Left renal pelvis (tissue), 4 donors: Measurements from ENCODE around the gene MEGF11. TPM values are rescaled to one million over a fixed set of nuclear protein-coding genes. Genes with fewer than 3 reads are reported as not detected.

Source experiments
- DNase-seq, 4 donors: peaks; one replicate each; pipeline ENCODE4 v3.0.0-alpha.2; 2013; ENCODE audit warnings: low read depth in 4 of 4, low spot score in 3 of 4
- polyA plus RNA-seq, 4 donors: library from polyadenylated mRNA; unstranded; fragments of 120-200 nt; gene quantifications; one replicate each; pipeline ENCODE4 v1.2.1, GENCODE V29; 2013; ENCODE audit not compliant: insufficient read length in 4 of 4

The MEGF11 gene
- polyA plus RNA-seq, 4 donors, result 0.44 to 3.1 (median 2.2) TPM

- DNase-seq, result no peak
Measured at GRCh38 chr15:66130496-66131034, 123.0 kb downstream of the MEGF11 start.

GRCh38 chr15:66129586-66129985 is 124.0 kb downstream of the MEGF11 start:
- no peak for DNase-seq

GRCh38 chr15:66128116-66128680 is 125.4 kb downstream of the MEGF11 start:
- DNase-seq, result no peak

GRCh38 chr15:66126456-66126855 is 127.1 kb downstream of the MEGF11 start:
- DNase-seq, result no peak

- no peak for DNase-seq
Measured at GRCh38 chr15:66126031-66126441, 127.5 kb downstream of the MEGF11 start.

GRCh38 chr15:66124651-66125050 is 128.9 kb downstream of the MEGF11 start:
- no peak for DNase-seq

- no peak for DNase-seq
Measured at GRCh38 chr15:66123799-66124198, 129.8 kb downstream of the MEGF11 start.

GRCh38 chr15:66120422-66120821 is 133.1 kb downstream of the MEGF11 start:
- DNase-seq, result no peak

- no peak for DNase-seq
Measured at GRCh38 chr15:66117841-66118240, 135.7 kb downstream of the MEGF11 start.

GRCh38 chr15:66115568-66116206 is 137.9 kb downstream of the MEGF11 start:
- DNase-seq, result no peak

GRCh38 chr15:66114863-66115425 is 138.6 kb downstream of the MEGF11 start:
- DNase-seq, result no peak

GRCh38 chr15:66112388-66112787 is 141.2 kb downstream of the MEGF11 start:
- DNase-seq, result no peak

- DNase-seq, result no peak
Measured at GRCh38 chr15:66111363-66111762, 142.2 kb downstream of the MEGF11 start.

- no peak for DNase-seq
Measured at GRCh38 chr15:66110864-66111263, 142.7 kb downstream of the MEGF11 start.

GRCh38 chr15:66109826-66110225 is 143.7 kb downstream of the MEGF11 start:
- DNase-seq, result no peak

- peak in 1 of 4 donors; percentile 29 for DNase-seq
Measured at GRCh38 chr15:66108483-66109265, 144.9 kb downstream of the MEGF11 start.

GRCh38 chr15:66107070-66107469 is 146.5 kb downstream of the MEGF11 start:
- DNase-seq, result no peak

- DNase-seq, result no peak
Measured at GRCh38 chr15:66105286-66106265, 148.0 kb downstream of the MEGF11 start.

GRCh38 chr15:66103293-66103590 is 150.3 kb downstream of the MEGF11 start:
- no peak for DNase-seq

GRCh38 chr15:66102563-66103292 is 150.8 kb downstream of the MEGF11 start:
- no peak for DNase-seq
